ENCODE results near the gene SNX10.

DNA sequence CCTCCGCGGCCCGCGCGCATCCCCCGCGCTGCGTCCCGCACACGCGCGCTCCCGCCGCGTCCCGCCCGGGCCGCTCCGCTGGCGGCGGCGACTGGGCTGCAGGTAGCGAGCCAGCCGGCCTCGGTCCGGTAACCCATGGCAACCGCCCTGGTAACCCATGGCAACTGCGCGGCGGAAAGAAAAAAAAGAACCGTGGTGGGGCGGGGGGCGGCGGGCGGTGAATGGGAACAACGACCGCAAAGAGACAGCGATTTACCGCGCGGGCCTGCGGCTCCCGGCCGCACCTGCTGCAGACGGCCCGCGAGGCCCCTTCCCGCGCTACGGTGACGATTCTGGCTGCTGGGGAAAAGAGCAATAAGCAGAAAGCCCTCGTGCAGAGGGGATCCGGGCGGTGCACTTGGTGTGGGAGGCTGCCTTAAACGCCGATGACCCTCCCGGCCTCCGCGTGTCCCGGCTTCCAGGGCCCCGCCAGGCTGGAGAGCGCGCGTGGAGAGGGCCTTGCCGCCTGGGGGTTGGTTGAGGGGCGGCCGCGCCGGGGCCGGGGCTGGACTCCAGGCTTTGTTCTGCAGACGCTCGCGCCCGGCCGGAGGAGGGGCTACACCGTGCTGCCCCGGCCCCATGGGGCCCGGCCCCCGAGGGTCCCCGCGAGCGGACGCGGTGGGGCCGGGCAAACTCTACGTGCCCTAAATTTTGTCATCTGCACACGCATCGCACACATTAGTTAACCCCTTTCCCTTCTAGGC is 84.7 kb downstream of the SNX10 start:
- TF ChIP-seq, protein P1, sequence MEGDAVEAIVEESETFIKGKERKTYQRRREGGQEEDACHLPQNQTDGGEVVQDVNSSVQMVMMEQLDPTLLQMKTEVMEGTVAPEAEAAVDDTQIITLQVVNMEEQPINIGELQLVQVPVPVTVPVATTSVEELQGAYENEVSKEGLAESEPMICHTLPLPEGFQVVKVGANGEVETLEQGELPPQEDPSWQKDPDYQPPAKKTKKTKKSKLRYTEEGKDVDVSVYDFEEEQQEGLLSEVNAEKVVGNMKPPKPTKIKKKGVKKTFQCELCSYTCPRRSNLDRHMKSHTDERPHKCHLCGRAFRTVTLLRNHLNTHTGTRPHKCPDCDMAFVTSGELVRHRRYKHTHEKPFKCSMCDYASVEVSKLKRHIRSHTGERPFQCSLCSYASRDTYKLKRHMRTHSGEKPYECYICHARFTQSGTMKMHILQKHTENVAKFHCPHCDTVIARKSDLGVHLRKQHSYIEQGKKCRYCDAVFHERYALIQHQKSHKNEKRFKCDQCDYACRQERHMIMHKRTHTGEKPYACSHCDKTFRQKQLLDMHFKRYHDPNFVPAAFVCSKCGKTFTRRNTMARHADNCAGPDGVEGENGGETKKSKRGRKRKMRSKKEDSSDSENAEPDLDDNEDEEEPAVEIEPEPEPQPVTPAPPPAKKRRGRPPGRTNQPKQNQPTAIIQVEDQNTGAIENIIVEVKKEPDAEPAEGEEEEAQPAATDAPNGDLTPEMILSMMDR (IDR thresholded peaks at IDR 0.05): no peak
- TF ChIP-seq POLR2A (IDR thresholded peaks at IDR 0.05): no peak
- TF ChIP-seq POLR2AphosphoS5 (IDR thresholded peaks at IDR 0.05): no peak
